ENCODE measurements around the gene CD226. TPM values are rescaled to one million over a fixed set of nuclear protein-coding genes. Genes with fewer than 3 reads are reported as not detected.

The CD226 gene
- total RNA-seq, 1 experiment from 2014 or later, result 1.2 TPM

DNA sequence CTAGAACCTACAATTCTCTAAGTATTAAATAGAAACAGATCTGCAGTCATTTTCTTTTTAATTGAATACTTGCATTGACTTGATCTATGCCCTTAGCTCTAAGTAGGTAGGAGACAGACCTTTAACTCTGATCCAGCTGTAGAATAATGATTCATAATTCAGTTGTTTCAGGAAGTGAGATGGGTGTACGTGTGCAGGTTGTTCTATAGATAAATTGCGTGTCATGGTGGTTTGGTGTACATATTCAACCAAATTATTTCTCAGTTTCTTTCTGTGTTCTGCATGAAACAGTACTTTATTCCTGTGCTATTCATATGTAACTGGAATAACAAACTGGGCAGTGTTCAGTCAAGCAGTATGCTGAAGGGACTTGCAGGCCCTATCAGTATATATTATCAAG is 34.3 kb upstream of the CD226 start (continued):
- TF ChIP-seq FOSL1 (IDR thresholded peaks at IDR 0.05; ENCODE audit: low read depth), result no peak
- TF ChIP-seq CEBPB (IDR thresholded peaks at IDR 0.05; ENCODE audit: low read depth), result no peak
- TF ChIP-seq, protein P1, sequence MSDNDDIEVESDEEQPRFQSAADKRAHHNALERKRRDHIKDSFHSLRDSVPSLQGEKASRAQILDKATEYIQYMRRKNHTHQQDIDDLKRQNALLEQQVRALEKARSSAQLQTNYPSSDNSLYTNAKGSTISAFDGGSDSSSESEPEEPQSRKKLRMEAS (IDR thresholded peaks at IDR 0.05), result no peak
- no peak for TF ChIP-seq EZH2phosphoT487 (IDR thresholded peaks at IDR 0.05; ENCODE audit: borderline replicate concordance)
- TF ChIP-seq, protein P2, sequence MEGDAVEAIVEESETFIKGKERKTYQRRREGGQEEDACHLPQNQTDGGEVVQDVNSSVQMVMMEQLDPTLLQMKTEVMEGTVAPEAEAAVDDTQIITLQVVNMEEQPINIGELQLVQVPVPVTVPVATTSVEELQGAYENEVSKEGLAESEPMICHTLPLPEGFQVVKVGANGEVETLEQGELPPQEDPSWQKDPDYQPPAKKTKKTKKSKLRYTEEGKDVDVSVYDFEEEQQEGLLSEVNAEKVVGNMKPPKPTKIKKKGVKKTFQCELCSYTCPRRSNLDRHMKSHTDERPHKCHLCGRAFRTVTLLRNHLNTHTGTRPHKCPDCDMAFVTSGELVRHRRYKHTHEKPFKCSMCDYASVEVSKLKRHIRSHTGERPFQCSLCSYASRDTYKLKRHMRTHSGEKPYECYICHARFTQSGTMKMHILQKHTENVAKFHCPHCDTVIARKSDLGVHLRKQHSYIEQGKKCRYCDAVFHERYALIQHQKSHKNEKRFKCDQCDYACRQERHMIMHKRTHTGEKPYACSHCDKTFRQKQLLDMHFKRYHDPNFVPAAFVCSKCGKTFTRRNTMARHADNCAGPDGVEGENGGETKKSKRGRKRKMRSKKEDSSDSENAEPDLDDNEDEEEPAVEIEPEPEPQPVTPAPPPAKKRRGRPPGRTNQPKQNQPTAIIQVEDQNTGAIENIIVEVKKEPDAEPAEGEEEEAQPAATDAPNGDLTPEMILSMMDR (IDR thresholded peaks at IDR 0.05 in 2 of 3, conservative IDR thresholded peaks at IDR 0.05 in 1 of 3; ENCODE audit: borderline replicate concordance in 1 of 3, insufficient read depth in 1 of 3, low read depth in 2 of 3, low read length in 2 of 3), result no peak
- TF ChIP-seq SIN3A (IDR thresholded peaks at IDR 0.05; ENCODE audit: low read depth), result no peak
- TF ChIP-seq SRF (IDR thresholded peaks at IDR 0.05; ENCODE audit: low read depth), result no peak

DNA sequence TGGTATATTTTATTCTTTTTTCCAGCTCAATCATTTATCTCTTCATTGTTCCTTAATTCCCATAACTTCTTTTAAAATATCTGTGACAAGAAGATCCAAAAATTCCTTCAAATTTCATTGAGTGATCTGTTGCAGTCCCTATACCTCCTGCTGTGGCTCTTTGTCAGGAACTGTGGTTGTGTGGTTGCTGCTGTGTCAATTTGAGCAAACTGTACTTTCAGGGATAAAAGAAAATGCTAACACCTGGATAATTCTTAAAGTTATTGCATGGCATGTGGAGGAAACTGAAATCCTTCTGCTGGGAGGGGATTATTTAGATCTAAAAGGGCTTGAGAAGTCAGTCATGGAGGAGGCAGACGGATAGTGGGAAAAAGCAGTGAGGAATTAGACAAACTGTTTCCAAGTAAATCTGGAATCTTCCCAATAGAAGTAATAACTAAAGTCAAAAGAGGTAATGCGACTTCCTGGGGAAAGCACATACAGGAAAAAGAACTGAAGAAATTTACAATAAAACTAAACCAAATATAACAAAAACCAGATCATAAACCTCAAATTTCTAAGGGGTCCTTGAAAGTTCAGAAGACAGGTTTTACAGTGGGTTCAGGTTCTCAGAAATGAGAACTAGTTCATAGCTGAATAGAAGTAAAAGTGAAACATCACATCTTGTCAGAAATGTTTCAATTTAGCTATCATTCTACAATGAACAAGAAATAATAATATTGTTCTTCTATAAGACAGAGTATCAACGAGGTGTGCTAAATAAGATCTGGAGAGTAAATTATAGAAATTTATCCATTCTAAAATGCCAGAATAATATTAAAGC is 33.5 kb upstream of the CD226 start:
- RAD21 ChIA-PET (ENCODE audit: low non-redundant PET in 1 of 2, low total read pairs in 2 of 2, uncharacterized antibody in 2 of 2, unreplicated experiment in 2 of 2), result no interaction called here
- POLR2A ChIA-PET, result no interaction called here
- Histone ChIP-seq H3K27ac (ENCODE audit: low read depth, low read length) (no peak overlapping the region), H3K27me3 (ENCODE audit: insufficient read depth, low read length) (no peaks in the 10 kb centered on the region), H3K9me2 (ENCODE audit: insufficient read depth) (no peaks in the 10 kb centered on the region), H3K9ac (ENCODE audit: low read length) (no peak overlapping the region), H3K36me3 (ENCODE audit: control insufficient read depth in 1 of 2, insufficient read depth in 2 of 2, low read length in 2 of 2) (no peaks in the 10 kb centered on the region), H3K4me2 (ENCODE audit: low read length) (no peak overlapping the region), H3K9me3 (ENCODE audit: control insufficient read depth in 1 of 2, insufficient read depth in 1 of 2, low read depth in 1 of 2, low read length in 2 of 2) (no peaks in the 10 kb centered on the region), H3K79me2 (ENCODE audit: insufficient read depth, low read length) (no peaks in the 10 kb centered on the region), H3K4me1 (ENCODE audit: control insufficient read depth in 1 of 2, insufficient read depth in 2 of 2, low read length in 2 of 2) (no peaks in the 10 kb centered on the region), H3K4me3 (replicated peaks in 1 of 2; ENCODE audit: low read depth in 1 of 2, low read length in 2 of 2) (no peak overlapping the region), H2AFZ (ENCODE audit: low read depth, low read length, poor library complexity, severe bottlenecking) (no peak overlapping the region), H4K20me1 (ENCODE audit: insufficient read depth) (no peaks in the 10 kb centered on the region)
- no peak for DNase-seq (ENCODE audit: low read depth, low spot score)
- no peak for ATAC-seq
- no TSS peak for BruUV-seq (replicated peaks)
- intact Hi-C loops (cut with micrococcal nuclease), result no loop called here
- CTCF ChIA-PET, result no interaction called here
- TF ChIP-seq, protein P1 (IDR thresholded peaks at IDR 0.05), result no peak
- TF ChIP-seq CEBPB (IDR thresholded peaks at IDR 0.05; ENCODE audit: low read depth), result no peak
- TF ChIP-seq POLR2AphosphoS5 (IDR thresholded peaks at IDR 0.05; ENCODE audit: low read depth, low read length), result no peak
- no peak for TF ChIP-seq FOSL1 (IDR thresholded peaks at IDR 0.05; ENCODE audit: low read depth)
- no peak for TF ChIP-seq ELF1 (IDR thresholded peaks at IDR 0.05; ENCODE audit: borderline replicate concordance, low read depth)
- TF ChIP-seq SIN3A (IDR thresholded peaks at IDR 0.05; ENCODE audit: low read depth), result no peak
- TF ChIP-seq CBX3 (IDR thresholded peaks at IDR 0.05; ENCODE audit: low read depth), result no peak
- TF ChIP-seq, protein P3, sequence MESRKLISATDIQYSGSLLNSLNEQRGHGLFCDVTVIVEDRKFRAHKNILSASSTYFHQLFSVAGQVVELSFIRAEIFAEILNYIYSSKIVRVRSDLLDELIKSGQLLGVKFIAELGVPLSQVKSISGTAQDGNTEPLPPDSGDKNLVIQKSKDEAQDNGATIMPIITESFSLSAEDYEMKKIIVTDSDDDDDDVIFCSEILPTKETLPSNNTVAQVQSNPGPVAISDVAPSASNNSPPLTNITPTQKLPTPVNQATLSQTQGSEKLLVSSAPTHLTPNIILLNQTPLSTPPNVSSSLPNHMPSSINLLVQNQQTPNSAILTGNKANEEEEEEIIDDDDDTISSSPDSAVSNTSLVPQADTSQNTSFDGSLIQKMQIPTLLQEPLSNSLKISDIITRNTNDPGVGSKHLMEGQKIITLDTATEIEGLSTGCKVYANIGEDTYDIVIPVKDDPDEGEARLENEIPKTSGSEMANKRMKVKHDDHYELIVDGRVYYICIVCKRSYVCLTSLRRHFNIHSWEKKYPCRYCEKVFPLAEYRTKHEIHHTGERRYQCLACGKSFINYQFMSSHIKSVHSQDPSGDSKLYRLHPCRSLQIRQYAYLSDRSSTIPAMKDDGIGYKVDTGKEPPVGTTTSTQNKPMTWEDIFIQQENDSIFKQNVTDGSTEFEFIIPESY (IDR thresholded peaks at IDR 0.05; ENCODE audit: extremely low read depth, insufficient replicate concordance, low read length), result no peak
- TF ChIP-seq POLR2A (IDR thresholded peaks at IDR 0.05; ENCODE audit: borderline replicate concordance, extremely low read depth, insufficient read depth, insufficient read length), result no peak
- no peak for TF ChIP-seq EGR1 (IDR thresholded peaks at IDR 0.05; ENCODE audit: low read depth)
- TF ChIP-seq SRF (IDR thresholded peaks at IDR 0.05; ENCODE audit: low read depth), result no peak
- TF ChIP-seq EZH2phosphoT487 (IDR thresholded peaks at IDR 0.05; ENCODE audit: borderline replicate concordance), result no peak
- TF ChIP-seq, protein P4, sequence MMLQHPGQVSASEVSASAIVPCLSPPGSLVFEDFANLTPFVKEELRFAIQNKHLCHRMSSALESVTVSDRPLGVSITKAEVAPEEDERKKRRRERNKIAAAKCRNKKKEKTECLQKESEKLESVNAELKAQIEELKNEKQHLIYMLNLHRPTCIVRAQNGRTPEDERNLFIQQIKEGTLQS (IDR thresholded peaks at IDR 0.05), result no peak
- TF ChIP-seq, protein P2 (IDR thresholded peaks at IDR 0.05 in 2 of 3, conservative IDR thresholded peaks at IDR 0.05 in 1 of 3; ENCODE audit: borderline replicate concordance in 1 of 3, insufficient read depth in 1 of 3, low read depth in 2 of 3, low read length in 2 of 3), result no peak
- no peak for TF ChIP-seq TCF7L2 (IDR thresholded peaks at IDR 0.05; ENCODE audit: borderline replicate concordance, extremely low read depth, insufficient read depth, insufficient read length)
- no peak for TF ChIP-seq SP1 (IDR thresholded peaks at IDR 0.05; ENCODE audit: low read depth)

Data from HCT116 (cell line).